Right lobe of liver (tissue), 4 donors: ENCODE data around the gene SPRR3.

Experiments
- POLR2A ChIP-seq: fragments of 450-650 bp; IDR thresholded peaks from one replicate; pipeline ENCODE4 v1.6.1; 2017; ENCODE audit warnings: antibody characterized with exemption, mild to moderate bottlenecking
- TF ChIP-seq, protein P1 (sequence below), 4 donors: fragments of 200-600 bp in 3 of 4; fragments of 450-650 bp in 1 of 4; IDR thresholded peaks; one replicate each; pipeline versions ENCODE4 v1.5.1 to v1.8.0; 2016 to 2022; ENCODE audit warnings: antibody characterized with exemption in 4 of 4, mild to moderate bottlenecking in 2 of 4
- donor health status: DM: no; HTN: no; CAD: no.
- donor health status: DM: no; HTN: no; CAD: no.
- donor health status: DM: no; HTN: yes; CAD: no.

DNA sequence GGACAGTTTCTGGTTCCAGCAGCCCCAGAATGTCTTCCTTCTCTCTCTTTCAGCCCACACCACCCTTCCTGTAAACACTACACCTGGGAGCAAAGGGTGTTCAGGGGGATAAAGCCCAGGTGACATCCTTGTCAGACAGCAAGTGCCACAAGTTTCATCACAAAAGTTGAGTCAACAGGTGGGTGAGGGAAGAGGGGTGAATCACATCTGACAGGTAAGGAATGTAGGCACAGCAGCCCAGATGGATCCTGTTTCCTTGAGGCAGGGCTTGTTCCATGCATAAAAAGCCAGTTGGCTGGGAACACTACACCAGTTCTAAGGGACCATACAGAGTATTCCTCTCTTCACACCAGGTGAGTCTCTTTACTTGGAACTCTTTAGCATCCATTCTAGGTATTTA lies 29.3 kb downstream of the SPRR3 start, which contains the start of gene SPRR1B:
- TF ChIP-seq, protein P1, sequence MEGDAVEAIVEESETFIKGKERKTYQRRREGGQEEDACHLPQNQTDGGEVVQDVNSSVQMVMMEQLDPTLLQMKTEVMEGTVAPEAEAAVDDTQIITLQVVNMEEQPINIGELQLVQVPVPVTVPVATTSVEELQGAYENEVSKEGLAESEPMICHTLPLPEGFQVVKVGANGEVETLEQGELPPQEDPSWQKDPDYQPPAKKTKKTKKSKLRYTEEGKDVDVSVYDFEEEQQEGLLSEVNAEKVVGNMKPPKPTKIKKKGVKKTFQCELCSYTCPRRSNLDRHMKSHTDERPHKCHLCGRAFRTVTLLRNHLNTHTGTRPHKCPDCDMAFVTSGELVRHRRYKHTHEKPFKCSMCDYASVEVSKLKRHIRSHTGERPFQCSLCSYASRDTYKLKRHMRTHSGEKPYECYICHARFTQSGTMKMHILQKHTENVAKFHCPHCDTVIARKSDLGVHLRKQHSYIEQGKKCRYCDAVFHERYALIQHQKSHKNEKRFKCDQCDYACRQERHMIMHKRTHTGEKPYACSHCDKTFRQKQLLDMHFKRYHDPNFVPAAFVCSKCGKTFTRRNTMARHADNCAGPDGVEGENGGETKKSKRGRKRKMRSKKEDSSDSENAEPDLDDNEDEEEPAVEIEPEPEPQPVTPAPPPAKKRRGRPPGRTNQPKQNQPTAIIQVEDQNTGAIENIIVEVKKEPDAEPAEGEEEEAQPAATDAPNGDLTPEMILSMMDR (IDR thresholded peaks at IDR 0.05), result no peak
- no peak for TF ChIP-seq POLR2A
